H1 (cell line): ENCODE data around the gene KCND1. TPM values are rescaled to one million over a fixed set of nuclear protein-coding genes. Genes with fewer than 3 reads are reported as not detected.

ENCODE experiments used
- CTCF ChIA-PET: fragments of 300-600 bp; sonication (Branson Sonifier 250); formaldehyde crosslinking; loops from one replicate; lab custom pipeline; 2021; ENCODE audit not compliant: partially characterized antibody; lab: Charles Lee
- POLR2A ChIA-PET: fragments of 300-600 bp; sonication (Branson Sonifier 250); formaldehyde crosslinking; loops from one replicate; lab custom pipeline; 2021; ENCODE audit warnings: inconsistent platforms; ENCODE audit not compliant: partially characterized antibody; lab: Charles Lee
- DNase-seq, 2 experiments: peaks; one replicate each; pipeline versions ENCODE4 v3.0.0 to v3.0.0-alpha.2; 2010 to 2022; ENCODE audit warnings: low spot score in 2 of 2, low read depth in 1 of 2, mixed read lengths in 1 of 2
- FAIRE-seq: peaks from 2 replicates; lab custom pipeline; 2011; peaks lifted over from hg19 to GRCh38; lab: Jason Lieb, UNC
- H2AFZ ChIP-seq: 2 replicates; pipeline ENCODE4 v1.8.1; 2012; ENCODE audit warnings: low read length, inconsistent platforms
- H2AK5ac ChIP-seq: 2 replicates; pipeline ENCODE4 v1.6.1; 2013; ENCODE audit warnings: low read depth, low read length
- H2BK120ac ChIP-seq: replicated peaks from 2 replicates; pipeline ENCODE3; 2013; ENCODE audit warnings: low read depth, low read length, inconsistent platforms
- H2BK12ac ChIP-seq: 2 replicates; pipeline ENCODE4 v1.6.1; 2013; ENCODE audit warnings: low read depth, low read length
- H2BK15ac ChIP-seq: 2 replicates; pipeline ENCODE4 v1.6.1; 2013; ENCODE audit warnings: low read length
- H2BK20ac ChIP-seq: 2 replicates; pipeline ENCODE4 v1.6.1; 2013; ENCODE audit warnings: low read length
- H2BK5ac ChIP-seq: 2 replicates; pipeline ENCODE4 v1.6.1; 2013; ENCODE audit warnings: low read depth, low read length
- H3K14ac ChIP-seq: 2 replicates; pipeline ENCODE4 v1.6.1; 2013; ENCODE audit warnings: inconsistent platforms; ENCODE audit not compliant: insufficient read length
- H3K18ac ChIP-seq: 2 replicates; pipeline ENCODE4 v1.6.1; 2013; ENCODE audit warnings: low read length; ENCODE audit errors: extremely low read depth
- H3K23ac ChIP-seq: 2 replicates; pipeline ENCODE4 v1.6.1; 2013; ENCODE audit warnings: inconsistent platforms; ENCODE audit not compliant: insufficient read length
- H3K23me2 ChIP-seq: 2 replicates; pipeline ENCODE4 v1.6.1; 2013; ENCODE audit warnings: low read depth, low read length
- H3K27ac ChIP-seq: 2 replicates; pipeline ENCODE4 v1.6.1; 2011; ENCODE audit warnings: low read depth, low read length, inconsistent platforms
- H3K27me3 ChIP-seq, 4 experiments: replicated peaks in 1 of 4; 1 replicate in 1 of 4; 2 replicates in 3 of 4; pipeline versions ENCODE4 v1.6.1 to v1.8.1; 2011 to 2013; ENCODE audit warnings: low read length in 3 of 4, mild to moderate bottlenecking in 3 of 4, inconsistent platforms in 2 of 4, mixed read lengths in 2 of 4, moderate library complexity in 1 of 4; ENCODE audit not compliant: control insufficient read depth in 3 of 4, insufficient read depth in 3 of 4; ENCODE audit errors: extremely low read depth in 1 of 4
- H3K36me3 ChIP-seq, 4 experiments: 2 replicates each; pipeline versions ENCODE4 v1.6.1 to v1.8.1; 2011 to 2013; ENCODE audit warnings: mild to moderate bottlenecking in 4 of 4, low read length in 3 of 4, moderate library complexity in 2 of 4, control low read depth in 1 of 4, inconsistent platforms in 1 of 4; ENCODE audit not compliant: insufficient read depth in 4 of 4, control insufficient read depth in 2 of 4
- H3K4ac ChIP-seq: replicated peaks from 2 replicates; pipeline ENCODE3; 2013; ENCODE audit warnings: low read length, low read depth, mixed read lengths, inconsistent platforms; ENCODE audit not compliant: insufficient read length
- H3K4me1 ChIP-seq, 4 experiments: replicated peaks in 1 of 4; 1 replicate in 1 of 4; 2 replicates in 3 of 4; pipeline versions ENCODE4 v1.6.1 to v1.8.1; 2011 to 2013; ENCODE audit warnings: low read length in 3 of 4, inconsistent platforms in 2 of 4, mixed read lengths in 1 of 4; ENCODE audit not compliant: insufficient read depth in 4 of 4, control insufficient read depth in 3 of 4
- H3K4me2 ChIP-seq, 2 experiments: 2 replicates each; pipeline versions ENCODE4 v1.6.1 to v1.8.1; 2011 to 2013; ENCODE audit warnings: low read depth in 2 of 2, low read length in 2 of 2, control low read depth in 1 of 2, inconsistent platforms in 1 of 2, mild to moderate bottlenecking in 1 of 2; ENCODE audit not compliant: insufficient read depth in 1 of 2
- H3K4me3 ChIP-seq, 4 experiments: fragments of 200-600, 300-600 bp in 1 of 4; sonication (generic), shearing (Covaris generic), sonication (Bioruptor Twin) in 1 of 4; 2 replicates each; pipeline versions ENCODE4 v1.5.1 to v1.8.1; 2011 to 2016; ENCODE audit warnings: low read length in 4 of 4, low read depth in 3 of 4, control low read depth in 2 of 4, inconsistent platforms in 2 of 4, mild to moderate bottlenecking in 2 of 4, mixed read lengths in 1 of 4, moderate library complexity in 1 of 4; ENCODE audit not compliant: insufficient read depth in 2 of 4; ENCODE audit errors: extremely low read depth in 1 of 4
- H3K56ac ChIP-seq: replicated peaks from 2 replicates; pipeline ENCODE3; 2013; ENCODE audit warnings: low read depth, mild to moderate bottlenecking, mixed read lengths, low read length, inconsistent platforms; ENCODE audit not compliant: insufficient read length
- H3K79me1 ChIP-seq: 2 replicates; pipeline ENCODE4 v1.6.1; 2013; ENCODE audit warnings: low read depth, low read length, control low read depth
- H3K79me2 ChIP-seq, 2 experiments: 2 replicates each; pipeline versions ENCODE4 v1.6.1 to v1.8.1; 2012 to 2013; ENCODE audit warnings: low read length in 2 of 2, mild to moderate bottlenecking in 2 of 2, inconsistent platforms in 1 of 2; ENCODE audit not compliant: insufficient read depth in 2 of 2, control insufficient read depth in 1 of 2
- H3K9ac ChIP-seq, 4 experiments: replicated peaks in 1 of 4; 1 replicate in 1 of 4; 2 replicates in 3 of 4; pipeline versions ENCODE4 v1.6.1 to v1.8.1; 2011 to 2013; ENCODE audit warnings: low read depth in 3 of 4, low read length in 3 of 4, control low read depth in 2 of 4, mild to moderate bottlenecking in 2 of 4, moderate library complexity in 2 of 4, inconsistent platforms in 1 of 4; ENCODE audit errors: extremely low read depth in 1 of 4
- H3K9me3 ChIP-seq, 2 experiments: 2 replicates each; pipeline versions ENCODE4 v1.6.1 to v1.8.1; 2012 to 2013; ENCODE audit warnings: mild to moderate bottlenecking in 2 of 2, moderate library complexity in 2 of 2, control low read depth in 1 of 2, inconsistent platforms in 1 of 2, low read depth in 1 of 2, low read length in 1 of 2, mixed read lengths in 1 of 2; ENCODE audit not compliant: insufficient read depth in 2 of 2
- H4K20me1 ChIP-seq, 2 experiments: replicated peaks in 1 of 2; 2 replicates each; pipeline versions ENCODE3 to v1.8.1; 2011 to 2013; ENCODE audit warnings: inconsistent platforms in 2 of 2, low read length in 2 of 2, mild to moderate bottlenecking in 1 of 2; ENCODE audit not compliant: insufficient read depth in 2 of 2, control insufficient read depth in 1 of 2
- H4K5ac ChIP-seq: 2 replicates; pipeline ENCODE4 v1.6.1; 2013; ENCODE audit warnings: low read length, low read depth, mixed read lengths, inconsistent platforms; ENCODE audit not compliant: insufficient read length
- H4K8ac ChIP-seq: 2 replicates; pipeline ENCODE4 v1.8.0; 2013; ENCODE audit warnings: mild to moderate bottlenecking, moderate library complexity, low read length, inconsistent platforms; ENCODE audit not compliant: insufficient read depth; ENCODE audit errors: extremely low read depth
- H4K91ac ChIP-seq: replicated peaks from 2 replicates; pipeline ENCODE3; 2013; ENCODE audit warnings: low read length, mixed read lengths, inconsistent platforms; ENCODE audit not compliant: insufficient read length
- KDM4A ChIP-seq: IDR thresholded peaks from one replicate; pipeline ENCODE4 v1.7.1; 2012; ENCODE audit warnings: low read depth, mild to moderate bottlenecking, moderate library complexity, low read length, inconsistent platforms; ENCODE audit not compliant: severe bottlenecking
- KDM5A ChIP-seq: fragments of 200-600 bp; IDR thresholded peaks from 2 replicates; pipeline ENCODE4 v1.7.1; 2012; ENCODE audit warnings: mild to moderate bottlenecking, low read length, inconsistent platforms, mixed read lengths
- TEAD4 ChIP-seq: IDR thresholded peaks from 2 replicates; pipeline ENCODE4 v1.6.1; 2012; ENCODE audit warnings: low read depth, low read length, inconsistent platforms, mixed read lengths
- YY1 ChIP-seq: IDR thresholded peaks from 2 replicates; pipeline ENCODE4 v1.6.1; 2011; ENCODE audit warnings: low read depth, mild to moderate bottlenecking, low read length
- WGBS, 2 experiments: shearing (Covaris generic) in 1 of 2; methylation state at CpG; one replicate each; pipeline versions ENCODE4 v1.1.6 to v1.1.7; 2013 to 2015; ENCODE audit warnings: low lambda C conversion rate in 2 of 2, mixed read lengths in 2 of 2, inconsistent platforms in 1 of 2, low coverage in 1 of 2, missing lambda C conversion rate in 1 of 2; ENCODE audit not compliant: insufficient replicate concordance in 2 of 2, insufficient coverage in 1 of 2, insufficient read length in 1 of 2; ENCODE audit errors: extremely low coverage in 1 of 2, missing lambda C conversion rate in 1 of 2; 5-methylcytosine and 5-hydroxymethylcytosine counted together
- polyA plus RNA-seq, 7 experiments: library from polyadenylated mRNA; depleted of rRNA in 3 of 7; stranded (reverse) in 5 of 7; unstranded in 2 of 7; fragments of >200 nt in 5 of 7; fragments of 200-250 nt in 2 of 7; gene quantifications; 1 replicate in 5 of 7; 2 replicates in 1 of 7; 4 replicates in 1 of 7; pipeline versions ENCODE4 v1.2.1 to v1.2.3, GENCODE V29; 2011 to 2013; ENCODE audit warnings: missing spikeins in 2 of 7, mixed read lengths in 2 of 7
- total RNA-seq: library from RNA; stranded (reverse); fragmentation: NEBNext Ultra II Directional; extraction: Animal tissue kit (Norgen Biotek cat#: 25700); gene quantifications from 2 replicates; pipeline ENCODE4 v1.2.1, GENCODE V29; 2021

Gene KCND1
- total and polyA plus RNA-seq, 2 of the 8 experiments (the other 6 are each of a cell fraction or from before 2014, with no cell fraction given), result 3.1 to 6.8 TPM

DNA sequence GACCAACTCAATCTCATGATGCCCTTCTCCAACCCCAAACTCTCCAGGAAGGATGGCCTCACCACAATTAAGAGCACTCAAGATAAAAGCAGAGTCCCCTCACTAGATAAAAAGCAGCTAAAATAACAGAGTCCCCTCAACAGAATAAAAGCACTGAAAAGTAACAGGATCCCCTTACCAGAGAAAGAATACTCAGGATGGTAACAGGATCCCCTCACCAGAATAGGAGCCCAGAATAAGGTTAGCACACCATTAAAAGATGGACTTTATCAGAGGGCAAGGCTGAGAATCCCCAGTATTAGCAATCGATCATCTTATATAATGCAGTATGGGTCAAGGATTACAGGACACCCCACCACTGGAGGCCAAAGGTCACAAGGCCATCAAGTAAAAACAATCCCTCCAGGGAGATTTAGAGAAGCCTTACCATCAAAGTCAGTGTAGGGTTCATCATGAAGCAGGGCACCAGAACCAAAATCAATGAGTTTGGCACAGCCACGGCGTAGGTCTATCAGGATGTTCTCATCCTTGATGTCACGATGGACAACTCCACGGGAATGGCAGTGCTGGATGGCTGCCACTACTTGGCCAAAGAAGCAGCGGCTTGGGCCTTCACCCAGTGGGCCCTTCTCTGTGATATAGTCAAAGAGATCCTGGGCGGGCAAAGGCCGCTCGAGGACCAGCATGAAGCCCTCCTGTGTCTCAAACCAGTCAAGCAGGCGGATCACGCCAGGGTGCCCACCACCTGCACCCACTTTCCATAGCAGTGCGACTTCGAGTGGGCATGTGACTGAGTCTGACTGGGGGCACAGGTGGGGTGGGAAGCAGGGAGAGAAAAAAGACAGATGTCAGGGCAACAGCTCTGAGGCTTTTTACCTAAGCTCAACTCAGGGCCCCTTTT is 56.8 kb downstream of the KCND1 start:
- 96% methylated on average over 11 of the region's 13 CpGs; no CpG with 5 or more reads in 1 of the 2 experiments for WGBS, 2 experiments
- H3K36me3 ChIP-seq, result peaks cover 11 to 35% (median 27%) of the 10 kb centered on the region in 4 experiments; a peak in 7 of 8 replicates
- H2BK12ac ChIP-seq, result no peak overlapping the region
- no peak overlapping the region for H3K27ac ChIP-seq
- no peak overlapping the region for H2BK120ac ChIP-seq
- no peak overlapping the region for H4K91ac ChIP-seq
- H3K79me1 ChIP-seq, result no peaks in the 10 kb centered on the region; the same call in 1 of the 2 replicates
- H3K4ac ChIP-seq, result no peak overlapping the region
- peaks cover 14 to 24% of the 10 kb centered on the region in 2 experiments for H4K20me1 ChIP-seq
- H3K18ac ChIP-seq, result no peak overlapping the region
- peaks cover 6% of the 10 kb centered on the region for H3K23me2 ChIP-seq
- H4K5ac ChIP-seq, result no peak overlapping the region
- no peak overlapping the region for H2BK15ac ChIP-seq
- FAIRE-seq (no peak), DNase-seq (no peak)
- POLR2A ChIA-PET, result interaction anchor here (0.7 to 30.9 kb wide), 7 partner anchors 11 to 125 kb away, joined by 3 to 572 read pairs (median 4); partner anchors contain the start of genes PQBP1 and TIMM17B
- no peaks in the 10 kb centered on the region; a peak in 1 of 4 replicates for H3K9me3 ChIP-seq
- no peak overlapping the region for H3K9ac ChIP-seq
- no peak overlapping the region for H2AK5ac ChIP-seq
- peaks cover 13 to 58% of the 10 kb centered on the region in 2 experiments for H3K79me2 ChIP-seq
- no peaks in the 10 kb centered on the region for H3K27me3 ChIP-seq
- no peak overlapping the region for H3K56ac ChIP-seq
- CTCF ChIA-PET, result interaction anchor here (1.5 to 2.2 kb wide), 3 partner anchors 22 to 31 kb away, joined by 6 to 13 read pairs (median 12); no protein-coding TSS in a partner anchor
- H3K14ac ChIP-seq, result no peak overlapping the region
- H2AFZ ChIP-seq, result no peak overlapping the region
- H2BK20ac ChIP-seq, result no peak overlapping the region
- no peak overlapping the region for H2BK5ac ChIP-seq
- H4K8ac ChIP-seq, result no peak overlapping the region
- H3K23ac ChIP-seq, result no peak overlapping the region
- H3K4me3 ChIP-seq, result peak overlapping the region in 1 of 4 experiments; percentile 48; a peak in 1 of 8 replicates
- H3K4me1 ChIP-seq, result peaks cover 2 to 6% (median 4%) of the 10 kb centered on the region in 4 experiments
- H3K4me2 ChIP-seq, result peak overlapping the region; percentile 11 to 71
- TF ChIP-seq YY1 (no peak), KDM5A (no peak), TEAD4 (no peak), KDM4A (no peak)
